Activated CD8-positive, alpha-beta T cell treated with anti-CD3 and anti-CD28 coated beads for 36 hours (primary cell): Measurements from ENCODE around the gene ARHGAP10. TPM values are rescaled to one million over a fixed set of nuclear protein-coding genes. Genes with fewer than 3 reads are reported as not detected.
A peak's percentile ranks its signal among the peaks of the same experiment; 100 is the strongest.

Experiments
- ATAC-seq: fragments of 200-7000 bp; cut with Tn5 transposase; one replicate; pipeline ENCODE4 v1.10.0; 2021; ENCODE audit warnings: mild to moderate bottlenecking, moderate library complexity
- CTCF ChIA-PET: fragments of 350-600 bp; sonication (Branson Sonifier 250); formaldehyde crosslinking; loops from one replicate; lab custom pipeline; 2021; ENCODE audit warnings: antibody characterized with exemption; lab: Charles Lee
- POLR2A ChIA-PET: fragments of 350-600 bp; sonication (Branson Sonifier 250); formaldehyde crosslinking; loops from one replicate; lab custom pipeline; 2021; ENCODE audit warnings: antibody characterized with exemption; lab: Charles Lee
- DNase-seq: peaks from one replicate; pipeline ENCODE4 v3.0.0-alpha.2; 2020
- H3K27ac Mint-ChIP-seq: one replicate; pipeline ENCODE4 v1.8.0; 2021; ENCODE audit warnings: mild to moderate bottlenecking, mixed read lengths
- H3K27me3 Mint-ChIP-seq: one replicate; pipeline ENCODE4 v1.8.0; 2021; ENCODE audit warnings: mixed read lengths
- H3K36me3 Mint-ChIP-seq: one replicate; pipeline ENCODE4 v1.8.0; 2021; ENCODE audit warnings: low read depth, mixed read lengths
- H3K4me1 Mint-ChIP-seq: one replicate; pipeline ENCODE4 v1.8.0; 2021; ENCODE audit warnings: low read depth, mixed read lengths
- H3K4me3 Mint-ChIP-seq: one replicate; pipeline ENCODE4 v1.8.0; 2021; ENCODE audit warnings: mild to moderate bottlenecking, moderate library complexity, mixed read lengths
- H3K9me3 Mint-ChIP-seq: one replicate; pipeline ENCODE4 v1.8.0; 2021; ENCODE audit warnings: mixed read lengths
- intact Hi-C: fragments of 100-400 bp; cut with micrococcal nuclease; formaldehyde crosslinking; loops from one replicate; pipeline ENCODE4 v1.10.0; 2022
- total RNA-seq, 2 experiments: library from RNA; stranded (reverse); gene quantifications; one replicate each; pipeline ENCODE4 v1.2.3, GENCODE V29; 2021
- TF ChIP-seq, protein P1 (sequence below): fragments of 200-600 bp; IDR thresholded peaks from one replicate; pipeline ENCODE4 v1.8.0; 2022; ENCODE audit warnings: antibody characterized with exemption, mild to moderate bottlenecking

The ARHGAP10 gene
- total RNA-seq, 2 experiments from 2014 or later = 4.0 to 5.1 TPM

DNA sequence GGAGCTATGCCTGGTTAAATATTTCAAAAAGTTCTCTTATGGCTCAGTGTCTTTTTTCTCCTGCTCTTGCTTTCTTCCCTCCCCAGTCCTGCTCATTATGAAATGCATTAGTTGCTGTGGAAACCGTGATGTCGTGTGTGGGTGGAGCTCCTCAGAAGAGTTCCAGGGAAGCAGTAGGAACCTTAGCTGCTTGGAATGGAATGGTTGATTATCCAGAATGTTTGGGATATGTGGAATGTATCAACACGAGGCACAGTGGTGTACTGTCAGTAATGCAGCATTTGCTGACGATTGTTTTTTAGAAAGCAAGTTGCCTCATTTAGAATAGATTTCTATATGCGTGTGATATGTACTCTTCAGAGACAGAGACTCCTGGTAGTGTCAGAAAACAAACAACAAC lies 333.2 kb downstream of the ARHGAP10 start:
- TF ChIP-seq, protein P1, sequence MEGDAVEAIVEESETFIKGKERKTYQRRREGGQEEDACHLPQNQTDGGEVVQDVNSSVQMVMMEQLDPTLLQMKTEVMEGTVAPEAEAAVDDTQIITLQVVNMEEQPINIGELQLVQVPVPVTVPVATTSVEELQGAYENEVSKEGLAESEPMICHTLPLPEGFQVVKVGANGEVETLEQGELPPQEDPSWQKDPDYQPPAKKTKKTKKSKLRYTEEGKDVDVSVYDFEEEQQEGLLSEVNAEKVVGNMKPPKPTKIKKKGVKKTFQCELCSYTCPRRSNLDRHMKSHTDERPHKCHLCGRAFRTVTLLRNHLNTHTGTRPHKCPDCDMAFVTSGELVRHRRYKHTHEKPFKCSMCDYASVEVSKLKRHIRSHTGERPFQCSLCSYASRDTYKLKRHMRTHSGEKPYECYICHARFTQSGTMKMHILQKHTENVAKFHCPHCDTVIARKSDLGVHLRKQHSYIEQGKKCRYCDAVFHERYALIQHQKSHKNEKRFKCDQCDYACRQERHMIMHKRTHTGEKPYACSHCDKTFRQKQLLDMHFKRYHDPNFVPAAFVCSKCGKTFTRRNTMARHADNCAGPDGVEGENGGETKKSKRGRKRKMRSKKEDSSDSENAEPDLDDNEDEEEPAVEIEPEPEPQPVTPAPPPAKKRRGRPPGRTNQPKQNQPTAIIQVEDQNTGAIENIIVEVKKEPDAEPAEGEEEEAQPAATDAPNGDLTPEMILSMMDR = no peak
- DNase-seq (no peak), ATAC-seq (no peak)
- H3K27me3 Mint-ChIP-seq = no peaks in the 10 kb centered on the region
- intact Hi-C loops = no loop called here
- H3K27ac Mint-ChIP-seq = no peak overlapping the region
- H3K4me1 Mint-ChIP-seq = peaks cover 26% of the 10 kb centered on the region
- H3K36me3 Mint-ChIP-seq = peaks cover 6% of the 10 kb centered on the region
- no peaks in the 10 kb centered on the region for H3K9me3 Mint-ChIP-seq
- CTCF ChIA-PET = no interaction called here
- no peak overlapping the region for H3K4me3 Mint-ChIP-seq
- POLR2A ChIA-PET = no interaction called here

DNA sequence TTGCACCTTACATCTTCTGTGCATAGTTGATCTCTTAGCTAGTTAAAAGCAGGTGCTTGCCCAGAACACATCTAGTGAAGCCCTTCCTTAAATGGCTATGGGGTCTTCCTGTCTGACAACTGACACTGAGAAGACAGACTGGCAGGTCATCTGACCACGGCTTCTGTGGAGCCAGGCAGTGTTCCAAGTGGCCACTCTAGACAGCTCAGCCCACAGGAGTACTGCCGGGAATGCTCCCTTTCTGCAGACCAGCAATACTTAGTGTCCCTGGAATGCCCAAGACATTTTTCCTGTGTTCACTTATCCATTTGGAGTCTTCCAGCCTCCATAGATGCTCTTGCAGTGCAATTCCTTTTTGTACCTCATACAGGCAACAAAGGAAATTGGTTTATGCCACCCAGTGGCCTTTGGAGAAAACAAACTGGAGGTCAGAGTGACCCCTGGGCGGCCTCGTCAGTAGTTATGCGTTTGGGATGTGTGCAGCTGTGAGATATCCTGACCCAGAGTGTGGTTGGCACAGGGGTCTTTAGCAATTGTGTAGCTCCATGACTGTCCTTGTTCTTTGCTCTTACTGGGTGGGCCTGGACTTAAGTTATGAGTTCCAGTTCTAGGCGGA lies 335.5 kb downstream of the ARHGAP10 start:
- intact Hi-C loops = no loop called here
- peaks cover 7% of the 10 kb centered on the region for H3K4me1 Mint-ChIP-seq
- H3K4me3 Mint-ChIP-seq = no peak overlapping the region
- no peaks in the 10 kb centered on the region for H3K27me3 Mint-ChIP-seq
- H3K9me3 Mint-ChIP-seq = no peaks in the 10 kb centered on the region
- TF ChIP-seq, protein P1 = no peak
- CTCF ChIA-PET = interaction anchor here (1.4 kb wide), 1 partner anchor 11 kb away, joined by 3 read pairs; no protein-coding TSS in a partner anchor
- no peak overlapping the region for H3K27ac Mint-ChIP-seq
- POLR2A ChIA-PET = no interaction called here
- peaks cover 11% of the 10 kb centered on the region for H3K36me3 Mint-ChIP-seq
- ATAC-seq (no peak), DNase-seq (no peak)

DNA sequence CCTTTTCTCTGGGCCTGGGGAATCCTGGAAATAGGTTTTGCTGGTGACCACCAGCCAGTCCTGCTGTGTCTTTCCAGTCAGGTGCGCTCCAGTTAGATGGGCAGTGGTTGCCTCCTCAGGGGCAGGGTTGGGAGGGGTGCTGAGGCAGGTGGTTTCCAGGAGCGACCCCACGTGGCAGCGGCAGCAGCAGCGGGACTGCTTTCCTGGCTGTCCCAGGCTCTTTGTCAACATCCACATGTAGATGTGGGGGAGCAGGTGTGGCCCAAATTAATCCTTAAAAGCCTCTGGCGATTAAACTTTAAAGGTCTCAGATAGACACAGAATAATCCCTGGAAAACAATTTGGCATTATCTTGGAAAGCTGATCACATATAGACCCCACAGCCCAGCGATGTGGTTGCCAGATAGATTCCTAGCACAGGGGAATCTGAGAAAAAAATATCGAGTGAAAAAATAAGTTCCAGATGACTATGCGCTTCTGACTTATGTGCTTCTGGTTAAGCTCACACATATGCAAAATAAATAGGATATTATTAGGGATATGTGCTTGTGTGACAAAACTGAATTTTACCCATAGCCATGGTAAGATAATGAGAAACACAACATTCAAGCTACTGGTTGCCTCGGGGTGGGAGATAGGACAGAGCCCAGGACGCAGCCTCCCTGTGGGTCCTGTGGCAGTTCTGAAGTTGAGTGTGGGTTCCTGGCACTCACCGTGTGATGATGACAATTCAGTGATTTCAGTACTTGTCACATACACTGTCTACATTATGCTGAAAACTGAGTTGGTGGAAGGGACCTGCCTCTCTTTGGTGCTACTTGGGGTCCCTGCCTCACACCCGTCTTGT lies 336.4 kb downstream of the ARHGAP10 start:
- intact Hi-C loops = no loop called here
- CTCF ChIA-PET = no interaction called here
- Mint-ChIP-seq H3K9me3 (no peaks in the 10 kb centered on the region), H3K4me1 (peaks cover 7% of the 10 kb centered on the region), H3K4me3 (no peak overlapping the region), H3K27me3 (no peaks in the 10 kb centered on the region), H3K27ac (no peak overlapping the region), H3K36me3 (peaks cover 19% of the 10 kb centered on the region)
- ATAC-seq = peak; percentile 47
- TF ChIP-seq, protein P1 = no peak
- DNase-seq = no peak
- POLR2A ChIA-PET = no interaction called here

DNA sequence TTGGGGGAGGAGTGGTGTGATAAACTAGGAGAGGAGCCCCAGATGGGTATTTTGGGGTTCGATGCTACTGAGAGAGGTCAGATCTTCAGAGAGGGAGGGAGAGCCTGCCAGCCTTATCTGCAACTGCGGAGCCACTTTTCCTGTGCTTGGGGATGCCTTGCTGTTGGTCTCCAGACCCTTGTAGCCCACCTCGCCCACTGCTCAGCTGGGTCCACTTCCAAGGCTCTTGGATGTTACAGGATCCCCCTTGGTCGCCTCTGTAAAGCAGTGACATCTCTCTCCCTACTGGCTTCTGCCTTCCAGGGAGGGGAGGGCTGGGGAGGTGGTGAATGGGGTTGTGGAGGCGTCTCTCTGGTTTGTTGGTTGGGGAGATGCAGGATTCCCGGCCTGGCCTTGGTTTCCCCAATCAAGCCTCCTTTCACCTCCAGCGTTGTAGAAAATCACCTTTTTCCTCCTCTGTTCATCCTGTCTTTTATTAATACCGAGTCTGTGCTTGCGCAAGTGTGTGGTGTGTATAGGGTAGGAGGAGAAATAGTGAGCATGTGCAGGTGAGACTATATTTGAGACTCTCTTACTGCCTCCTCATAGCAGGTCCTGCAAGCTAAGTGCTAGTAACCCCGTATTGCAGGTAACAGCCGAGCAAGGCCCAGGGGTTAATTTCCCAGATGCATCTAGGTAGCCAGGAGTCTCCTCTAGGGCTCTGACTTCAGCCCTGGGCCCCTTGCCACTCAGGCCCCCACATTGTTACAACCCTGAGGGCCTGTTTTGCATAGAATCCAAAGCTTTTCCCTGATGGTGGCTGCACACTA lies 337.4 kb downstream of the ARHGAP10 start:
- Mint-ChIP-seq H3K4me1 (peaks cover 7% of the 10 kb centered on the region), H3K36me3 (peaks cover 24% of the 10 kb centered on the region), H3K4me3 (no peak overlapping the region), H3K9me3 (peaks cover 5% of the 10 kb centered on the region), H3K27me3 (no peaks in the 10 kb centered on the region), H3K27ac (no peak overlapping the region)
- POLR2A ChIA-PET = no interaction called here
- intact Hi-C loops = no loop called here
- CTCF ChIA-PET = no interaction called here
- ATAC-seq = no peak
- no peak for DNase-seq
- TF ChIP-seq, protein P1 = no peak
